Motor neuron (in vitro differentiated cells): ENCODE data around the gene NAV2. TPM values are rescaled to one million over a fixed set of nuclear protein-coding genes. Genes with fewer than 3 reads are reported as not detected.

Source experiments
- ATAC-seq, 8 experiments: fragments of 200-7000 bp; cut with Tn5 transposase; replicated peaks in 6 of 8; 2 replicates each; pipeline ENCODE4 v1.8.0; 2021; ENCODE audit warnings: mild to moderate bottlenecking in 8 of 8, moderate library complexity in 8 of 8
- H3K27ac ChIP-seq, 2 donors: fragments of 250-450 bp; sonication (Bioruptor Pico); 2 replicates each; pipeline ENCODE4 v1.9.0; 2021; ENCODE audit warnings: antibody characterized with exemption in 2 of 2, mild to moderate bottlenecking in 2 of 2, moderate library complexity in 1 of 2
- H3K4me1 ChIP-seq, 2 donors: fragments of 250-450 bp; sonication (Bioruptor Pico); replicated peaks in 1 of 2; 2 replicates each; pipeline ENCODE4 v1.6.1; 2021; ENCODE audit warnings: antibody characterized with exemption in 2 of 2, mild to moderate bottlenecking in 2 of 2, moderate library complexity in 1 of 2
- H3K4me3 ChIP-seq, 5 donors: fragments of 250-450 bp; sonication (Bioruptor Pico); 2 replicates each; pipeline ENCODE4 v1.9.0; 2021; ENCODE audit warnings: antibody characterized with exemption in 5 of 5, mild to moderate bottlenecking in 5 of 5, moderate library complexity in 4 of 5
- WGBS, 10 experiments: fragments of 450-650 bp; shearing (Covaris generic); methylation state at CpG; one replicate each; pipeline ENCODE4 v1.0.0; 2022; 5-methylcytosine and 5-hydroxymethylcytosine counted together
- in situ Hi-C, 9 experiments: fragments of 400-800 bp; cut with MboI; loops; one replicate each; pipeline ENCODE4 v1.15.0; 2021; ENCODE audit warnings: low sequenced_read_pairs in 9 of 9, low pct_unique_long_range_greater_than_20kb in 2 of 9; ENCODE audit not compliant: unreplicated experiment in 9 of 9
- total RNA-seq, 8 experiments: library from RNA; unstranded; fragments of 300-600 nt; gene quantifications; 2 replicates each; pipeline versions ENCODE4 v1.2.3 to v1.2.4, GENCODE V29; 2022

The NAV2 gene
- total RNA-seq, 8 experiments from 2014 or later = 0.54 to 23.0 (median 8.1) TPM

GRCh38 chr11:19931141-19931770 lies 218.6 kb downstream of the NAV2 start:
- Histone ChIP-seq H3K27ac (no peak overlapping the region), H3K4me3 (no peak overlapping the region), H3K4me1 (peaks cover 7% of the 10 kb centered on the region in 2 donors)
- in situ Hi-C loops = loop anchor here in 4 of 9 experiments (25.0 kb wide), 3 partner anchors 206 to 431 kb away; partner anchors contain the start of gene HTATIP2 (in 1 of the 4)
- 0 to 84% (median 42%) methylated on average over 1 to 11 of the region's 14 CpGs; no CpG with 5 or more reads in 2 of the 10 experiments for WGBS, 10 experiments
- ATAC-seq = peak in 7 of 8 experiments; percentile 19 to 65 (median 32)

DNA sequence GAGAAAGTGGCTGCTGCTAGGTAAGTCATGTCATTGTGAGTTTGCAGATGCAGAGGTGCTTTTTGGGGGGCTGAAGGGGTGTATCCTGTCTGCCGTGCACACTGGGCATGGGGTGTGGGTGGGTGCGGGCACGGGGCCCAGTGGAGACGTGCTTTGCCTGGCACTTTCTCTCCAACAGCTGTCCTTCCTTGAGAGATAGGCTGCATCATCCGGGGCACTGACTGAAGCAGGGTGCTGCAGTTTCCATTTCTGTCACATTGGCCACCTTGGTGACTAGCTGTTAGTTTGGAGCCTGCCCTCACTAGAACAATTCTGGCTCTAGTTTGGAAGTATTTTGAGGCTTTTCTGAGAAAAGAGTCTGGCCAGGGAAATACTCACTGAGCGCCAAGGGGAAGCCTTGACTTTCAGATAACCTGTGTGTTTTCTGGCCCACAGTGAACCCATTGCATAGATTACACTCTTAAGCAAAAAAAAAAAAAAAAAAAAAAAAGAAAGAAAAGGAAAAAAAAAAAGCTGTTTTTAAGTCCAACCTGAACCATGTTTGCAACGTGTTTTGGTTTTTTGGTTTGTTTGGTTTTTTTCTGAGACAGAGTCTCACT lies 219.2 kb downstream of the NAV2 start:
- ATAC-seq = no peak
- H3K27ac ChIP-seq = no peak overlapping the region
- no peak overlapping the region for H3K4me3 ChIP-seq
- H3K4me1 ChIP-seq = peaks cover 7% of the 10 kb centered on the region in 2 donors
- in situ Hi-C loops = loop anchor here in 4 of 9 experiments (25.0 kb wide), 3 partner anchors 205 to 430 kb away; partner anchors contain the start of gene HTATIP2 (in 1 of the 4)
- WGBS, 10 experiments = 42 to 95% (median 86%) methylated on average over 1 to 5 of the region's 7 CpGs; no CpG with 5 or more reads in 2 of the 10 experiments

GRCh38 chr11:19933132-19933735 lies 220.6 kb downstream of the NAV2 start:
- in situ Hi-C loops = loop anchor here in 4 of 9 experiments (25.0 kb wide), 3 partner anchors 204 to 429 kb away; partner anchors contain the start of gene HTATIP2 (in 1 of the 4)
- Histone ChIP-seq H3K27ac (no peak overlapping the region), H3K4me3 (no peak overlapping the region), H3K4me1 (peaks cover 7% of the 10 kb centered on the region in 2 donors)
- 76 to 100% (median 94%) methylated on average over 1 to 9 of the region's 20 CpGs; no CpG with 5 or more reads in 3 of the 10 experiments for WGBS, 10 experiments
- no peak for ATAC-seq

GRCh38 chr11:19933801-19934488 lies 221.3 kb downstream of the NAV2 start:
- WGBS, 10 experiments = 50 to 100% (median 78%) methylated on average over 1 to 5 of the region's 12 CpGs; no CpG with 5 or more reads in 2 of the 10 experiments
- in situ Hi-C loops = loop anchor here in 4 of 9 experiments (25.0 kb wide), 3 partner anchors 203 to 428 kb away; partner anchors contain the start of gene HTATIP2 (in 1 of the 4)
- no peak for ATAC-seq
- Histone ChIP-seq H3K27ac (no peak overlapping the region), H3K4me1 (peaks cover 7% of the 10 kb centered on the region in 2 donors), H3K4me3 (no peak overlapping the region)

DNA sequence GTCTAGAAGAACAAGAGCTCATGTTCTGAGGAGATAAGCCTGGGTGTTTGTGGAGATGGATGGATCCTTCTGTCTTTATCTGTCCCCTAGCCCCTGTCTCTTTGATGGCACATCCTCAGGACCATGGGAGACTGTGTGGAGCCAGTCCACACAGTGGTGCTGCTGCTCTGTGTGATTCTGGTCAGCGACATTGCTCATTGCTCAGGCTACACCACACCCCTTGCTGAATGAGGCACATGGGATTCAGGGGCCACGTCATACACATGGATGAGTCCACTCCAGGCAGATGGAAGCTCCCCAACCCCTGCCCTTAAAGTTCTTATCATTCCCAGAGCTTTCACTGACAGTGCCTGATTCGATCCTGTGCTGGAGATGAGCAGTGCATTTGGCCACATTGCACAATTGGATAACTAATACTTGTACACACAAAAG lies 222.2 kb downstream of the NAV2 start:
- peak; percentile 41 to 96 (median 90) for ATAC-seq

DNA sequence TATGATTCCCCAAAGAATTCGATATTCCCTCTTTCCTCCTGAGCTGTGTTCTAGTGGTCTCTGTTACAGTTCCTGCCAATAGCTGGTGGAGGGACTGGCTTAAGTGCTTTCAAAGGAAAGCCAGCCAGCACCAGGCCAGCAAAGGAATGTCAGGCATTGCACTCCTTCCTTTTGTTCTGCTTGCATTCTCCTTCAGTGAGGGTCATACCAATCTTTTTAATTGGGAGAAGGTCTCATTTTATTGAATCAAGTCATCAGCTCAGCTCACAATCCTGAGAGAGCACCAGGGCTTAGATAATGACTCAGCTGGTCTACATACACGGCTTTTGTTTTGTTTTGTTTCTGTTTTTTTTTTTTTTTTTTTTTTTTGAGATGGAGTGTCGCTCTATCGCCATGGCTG lies 222.9 kb downstream of the NAV2 start:
- H3K4me1 ChIP-seq = peaks cover 7 to 13% of the 10 kb centered on the region in 2 donors
- ATAC-seq = peak in 5 of 8 experiments; percentile 47 to 76 (median 50)
- 0 to 100% (median 50%) methylated on average over 1 to 4 of the region's 4 CpGs; no CpG with 5 or more reads in 2 of the 10 experiments for WGBS, 10 experiments
- no peak overlapping the region for H3K27ac ChIP-seq
- in situ Hi-C loops = loop anchor here in 4 of 9 experiments (25.0 kb wide), 3 partner anchors 202 to 427 kb away; partner anchors contain the start of gene HTATIP2 (in 1 of the 4)
- H3K4me3 ChIP-seq = no peak overlapping the region

More for the DNA sequence above, 222.2 kb downstream of the NAV2 start:
- Histone ChIP-seq H3K4me1 (peaks cover 7% of the 10 kb centered on the region in 2 donors), H3K27ac (no peak overlapping the region), H3K4me3 (no peak overlapping the region)
- WGBS, 10 experiments = 0 to 100% (median 39%) methylated on average over 1 to 3 of the region's 3 CpGs; no CpG with 5 or more reads in 5 of the 10 experiments
- in situ Hi-C loops = loop anchor here in 4 of 9 experiments (25.0 kb wide), 3 partner anchors 202 to 427 kb away; partner anchors contain the start of gene HTATIP2 (in 1 of the 4)

GRCh38 chr11:19936461-19936860 lies 223.8 kb downstream of the NAV2 start:
- Histone ChIP-seq H3K4me3 (no peak overlapping the region), H3K27ac (no peak overlapping the region), H3K4me1 (peaks cover 11 to 16% of the 10 kb centered on the region in 2 donors)
- in situ Hi-C loops = loop anchor here in 4 of 9 experiments (25.0 kb wide), 3 partner anchors 201 to 426 kb away; partner anchors contain the start of gene HTATIP2 (in 1 of the 4)
- 10 to 99% (median 90%) methylated on average over 2 to 8 of the region's 9 CpGs; no CpG with 5 or more reads in 2 of the 10 experiments for WGBS, 10 experiments
- no peak for ATAC-seq

- Histone ChIP-seq H3K4me1 (peaks cover 11 to 16% of the 10 kb centered on the region in 2 donors), H3K27ac (no peak overlapping the region), H3K4me3 (no peak overlapping the region)
- in situ Hi-C loops = loop anchor here in 4 of 9 experiments (25.0 kb wide), 3 partner anchors 199 to 424 kb away; partner anchors contain the start of gene HTATIP2 (in 1 of the 4)
- 34 to 89% (median 75%) methylated on average over 2 to 9 of the region's 10 CpGs for whole genome bisulfite sequencing, 10 experiments
- ATAC-seq = peak in 3 of 8 experiments; percentile 62 to 89 (median 64)
These were observed 225.7 kb downstream of the NAV2 start for GRCh38 chr11:19938169-19938856.

DNA sequence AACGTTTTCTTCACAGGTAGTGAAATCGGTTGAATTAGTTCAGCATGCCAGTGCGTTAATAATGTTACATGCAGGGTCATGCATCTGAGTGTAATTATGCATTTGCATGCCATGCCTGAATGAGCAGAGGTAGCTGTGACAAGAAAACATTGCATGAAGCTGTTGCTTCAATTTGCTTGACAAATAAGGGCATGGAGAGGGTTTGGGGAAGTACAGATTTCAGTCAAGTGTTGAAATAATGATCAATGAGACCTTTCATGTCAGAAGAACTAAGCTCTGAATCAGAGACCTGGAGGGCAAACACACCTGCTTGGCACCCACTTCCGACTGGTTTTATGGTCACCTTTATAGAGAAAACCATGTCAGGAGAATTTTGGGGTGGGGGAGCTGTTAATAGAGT lies 226.2 kb downstream of the NAV2 start:
- Histone ChIP-seq H3K27ac (no peak overlapping the region), H3K4me3 (no peak overlapping the region), H3K4me1 (peaks cover 11 to 16% of the 10 kb centered on the region in 2 donors)
- 8 to 100% (median 83%) methylated on average over 1 to 4 of the region's 4 CpGs; no CpG with 5 or more reads in 2 of the 10 experiments for WGBS, 10 experiments
- in situ Hi-C loops = loop anchor here in 4 of 9 experiments (25.0 kb wide), 3 partner anchors 198 to 423 kb away; partner anchors contain the start of gene HTATIP2 (in 1 of the 4)
- no peak for ATAC-seq

DNA sequence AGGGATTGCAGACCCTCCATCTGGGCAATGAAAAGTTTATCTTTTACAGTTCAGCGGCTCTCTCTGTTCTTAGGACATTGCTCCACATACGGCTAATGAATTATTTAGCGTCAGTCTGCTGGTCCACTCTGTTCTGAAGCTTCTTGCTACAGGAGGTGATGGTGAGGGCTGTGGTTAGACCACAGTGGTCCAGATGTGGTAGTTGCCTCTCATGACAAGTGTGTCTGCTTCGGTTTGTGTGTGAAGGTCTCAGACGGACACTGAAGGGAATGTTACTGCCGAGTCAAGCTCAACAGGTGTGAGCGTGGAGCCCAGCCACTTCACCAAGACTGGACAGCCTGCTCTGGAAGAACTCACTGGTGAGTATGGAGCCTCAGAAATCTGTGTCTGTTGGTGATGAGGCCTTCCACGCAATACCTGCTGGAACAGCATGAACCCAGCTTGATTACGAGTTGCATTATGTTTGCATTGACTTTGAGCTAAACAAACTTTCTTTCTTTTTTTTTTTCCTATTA lies 226.8 kb downstream of the NAV2 start:
- no peak for ATAC-seq
- in situ Hi-C loops = loop anchor here in 4 of 9 experiments (25.0 kb wide), 3 partner anchors 198 to 423 kb away; partner anchors contain the start of gene HTATIP2 (in 1 of the 4)
- H3K27ac ChIP-seq = no peak overlapping the region
- H3K4me1 ChIP-seq = peaks cover 10 to 16% of the 10 kb centered on the region in 2 donors
- WGBS, 10 experiments = 62 to 100% (median 86%) methylated on average over 1 to 6 of the region's 9 CpGs; no CpG with 5 or more reads in 1 of the 10 experiments
- H3K4me3 ChIP-seq = no peak overlapping the region

DNA sequence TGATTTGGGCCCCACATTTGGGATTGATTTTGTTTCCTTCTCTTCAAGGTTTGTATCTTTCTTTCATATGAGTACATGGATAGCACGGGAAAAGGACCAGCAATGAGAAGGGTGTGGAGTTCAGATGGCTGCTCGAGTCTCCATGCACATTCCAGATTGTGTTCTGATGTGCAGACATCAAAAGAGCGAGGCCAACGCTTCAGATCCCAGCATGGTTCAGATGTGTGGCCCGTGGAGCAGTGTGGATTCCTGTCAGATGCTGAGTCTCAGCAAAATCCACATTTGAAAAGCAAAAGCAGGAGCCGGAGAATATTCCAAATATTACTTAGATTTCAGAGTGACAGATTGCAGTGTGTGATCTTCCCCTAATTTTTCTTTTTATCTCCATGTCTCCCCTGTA lies 228.2 kb downstream of the NAV2 start:
- peaks cover 4 to 12% of the 10 kb centered on the region in 2 donors for H3K4me1 ChIP-seq
- no peak overlapping the region for H3K4me3 ChIP-seq
- 57 to 100% (median 100%) methylated on average over 1 to 5 of the region's 6 CpGs; no CpG with 5 or more reads in 2 of the 10 experiments for WGBS, 10 experiments
- peak overlapping the region; percentile 30 to 42 for H3K27ac ChIP-seq
- in situ Hi-C loops = loop anchor here in 5 of 9 experiments (10.0 to 25.0 kb wide), 6 partner anchors 184 to 421 kb away; partner anchors contain the start of gene HTATIP2 (in 1 of the 5)
- ATAC-seq = no peak
